Neural cell (in vitro differentiated cells): ENCODE data around the gene XIRP2.
"Not testable (repeated sequence)": the region's sequence is repeated elsewhere in the genome, so short reads cannot be mapped to it uniquely, and the experiment has no call there.

ENCODE experiments used
- CTCF ChIP-seq: fragments of 450-650 bp; IDR thresholded peaks from 2 replicates; pipeline ENCODE4 v1.5.1; 2014; ENCODE audit warnings: antibody characterized with exemption, mild to moderate bottlenecking, moderate library complexity; ENCODE audit not compliant: poor library complexity, severe bottlenecking
- EP300 ChIP-seq: fragments of 450-650 bp; conservative IDR thresholded peaks from 2 replicates; pipeline ENCODE4 v1.6.1; 2014; ENCODE audit warnings: antibody characterized with exemption, mild to moderate bottlenecking, moderate library complexity; ENCODE audit not compliant: poor library complexity, severe bottlenecking
- EZH2 ChIP-seq: fragments of 200-600, 300-800 bp; shearing (Covaris generic), sonication (generic); IDR thresholded peaks from 2 replicates; pipeline ENCODE4 v1.6.1; 2014; ENCODE audit warnings: antibody characterized with exemption, low read length, borderline replicate concordance, mild to moderate bottlenecking; ENCODE audit not compliant: insufficient read depth, poor library complexity, severe bottlenecking
- POLR2AphosphoS5 ChIP-seq: IDR thresholded peaks from 2 replicates; pipeline ENCODE4 v1.6.1; 2012
- RAD21 ChIP-seq: fragments of 450-650 bp; conservative IDR thresholded peaks from 2 replicates; pipeline ENCODE4 v1.6.1; 2014; ENCODE audit warnings: antibody characterized with exemption, mild to moderate bottlenecking, moderate library complexity
- REST ChIP-seq: IDR thresholded peaks from 2 replicates; pipeline ENCODE4 v1.6.1; 2012; ENCODE audit warnings: borderline replicate concordance
- TAF1 ChIP-seq: IDR thresholded peaks from 2 replicates; pipeline ENCODE4 v1.6.1; 2012; ENCODE audit warnings: low read depth

- not testable (repeated sequence) for TF ChIP-seq CTCF, TAF1, POLR2AphosphoS5, EZH2, RAD21, REST, EP300
These were observed 210.7 kb downstream of the XIRP2 start for GRCh38 chr2:167098931-167099330.
